Measurements from ENCODE around the gene PLSCR4. TPM values are rescaled to one million over a fixed set of nuclear protein-coding genes. Genes with fewer than 3 reads are reported as not detected.
A peak's percentile ranks its signal among the peaks of the same experiment; 100 is the strongest.

The PLSCR4 gene
- total RNA-seq, 1 donor, result 46.3 TPM

DNA sequence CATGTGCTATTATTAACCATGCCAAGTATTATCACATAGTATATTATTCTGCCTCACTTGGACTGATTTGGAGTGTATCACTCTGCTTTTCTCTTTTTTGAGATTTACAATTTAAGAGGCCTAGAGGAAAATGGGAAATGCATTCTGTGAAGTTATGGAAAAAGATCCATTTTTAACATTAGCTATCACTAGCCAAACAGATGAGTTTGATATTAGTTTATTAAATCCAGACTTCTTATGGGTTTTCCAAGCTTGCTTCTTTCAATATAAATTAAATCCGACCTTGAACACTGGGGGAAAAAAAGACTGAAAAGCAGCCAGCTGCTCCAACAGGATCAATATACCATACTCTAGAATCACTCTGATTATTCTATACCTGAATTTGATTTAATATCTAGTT lies 59.9 kb downstream of the PLSCR4 start:
- TF ChIP-seq, protein P1, sequence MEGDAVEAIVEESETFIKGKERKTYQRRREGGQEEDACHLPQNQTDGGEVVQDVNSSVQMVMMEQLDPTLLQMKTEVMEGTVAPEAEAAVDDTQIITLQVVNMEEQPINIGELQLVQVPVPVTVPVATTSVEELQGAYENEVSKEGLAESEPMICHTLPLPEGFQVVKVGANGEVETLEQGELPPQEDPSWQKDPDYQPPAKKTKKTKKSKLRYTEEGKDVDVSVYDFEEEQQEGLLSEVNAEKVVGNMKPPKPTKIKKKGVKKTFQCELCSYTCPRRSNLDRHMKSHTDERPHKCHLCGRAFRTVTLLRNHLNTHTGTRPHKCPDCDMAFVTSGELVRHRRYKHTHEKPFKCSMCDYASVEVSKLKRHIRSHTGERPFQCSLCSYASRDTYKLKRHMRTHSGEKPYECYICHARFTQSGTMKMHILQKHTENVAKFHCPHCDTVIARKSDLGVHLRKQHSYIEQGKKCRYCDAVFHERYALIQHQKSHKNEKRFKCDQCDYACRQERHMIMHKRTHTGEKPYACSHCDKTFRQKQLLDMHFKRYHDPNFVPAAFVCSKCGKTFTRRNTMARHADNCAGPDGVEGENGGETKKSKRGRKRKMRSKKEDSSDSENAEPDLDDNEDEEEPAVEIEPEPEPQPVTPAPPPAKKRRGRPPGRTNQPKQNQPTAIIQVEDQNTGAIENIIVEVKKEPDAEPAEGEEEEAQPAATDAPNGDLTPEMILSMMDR (IDR thresholded peaks at IDR 0.05; ENCODE audit: insufficient read depth, low read length), result no peak
- DNase-seq (ENCODE audit: low read depth), result no peak
- no peak overlapping the region for H3K4me3 ChIP-seq (ENCODE audit: low read depth, low read length)

DNA sequence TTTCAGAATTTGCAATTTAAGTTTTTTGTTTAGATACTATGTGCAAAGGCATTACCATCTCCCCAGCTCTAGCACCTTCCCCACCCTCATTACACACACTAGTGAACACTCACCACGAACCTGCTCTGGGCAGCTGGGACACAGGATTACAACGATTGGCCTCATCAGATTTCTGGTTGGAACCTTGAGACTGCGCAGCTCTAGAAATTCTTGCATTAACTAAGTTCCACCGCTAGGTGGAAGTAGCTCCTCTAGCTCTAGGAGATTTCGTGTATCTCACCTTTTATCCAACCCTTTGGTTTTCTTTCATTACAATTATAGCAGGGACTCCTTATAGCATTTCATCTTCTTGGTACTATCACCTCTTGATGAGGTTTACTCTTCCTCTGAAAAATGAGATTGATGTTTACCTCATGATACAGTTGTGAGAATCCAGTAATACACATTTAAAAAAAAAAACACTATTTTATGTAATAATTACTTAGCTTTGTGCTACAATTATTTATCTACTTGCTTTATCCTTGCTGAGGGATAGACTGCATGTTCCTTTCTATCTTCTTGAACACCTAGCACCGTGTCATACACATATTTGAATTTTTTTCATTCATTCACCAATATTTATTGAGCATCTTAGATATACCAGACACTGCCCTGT lies 61.3 kb downstream of the PLSCR4 start:
- H3K4me3 ChIP-seq (ENCODE audit: low read depth, low read length), result no peak overlapping the region
- peak; percentile 77 for DNase-seq (ENCODE audit: low read depth)
- TF ChIP-seq, protein P1 (IDR thresholded peaks at IDR 0.05; ENCODE audit: insufficient read depth, low read length), result peak; percentile 79

DNA sequence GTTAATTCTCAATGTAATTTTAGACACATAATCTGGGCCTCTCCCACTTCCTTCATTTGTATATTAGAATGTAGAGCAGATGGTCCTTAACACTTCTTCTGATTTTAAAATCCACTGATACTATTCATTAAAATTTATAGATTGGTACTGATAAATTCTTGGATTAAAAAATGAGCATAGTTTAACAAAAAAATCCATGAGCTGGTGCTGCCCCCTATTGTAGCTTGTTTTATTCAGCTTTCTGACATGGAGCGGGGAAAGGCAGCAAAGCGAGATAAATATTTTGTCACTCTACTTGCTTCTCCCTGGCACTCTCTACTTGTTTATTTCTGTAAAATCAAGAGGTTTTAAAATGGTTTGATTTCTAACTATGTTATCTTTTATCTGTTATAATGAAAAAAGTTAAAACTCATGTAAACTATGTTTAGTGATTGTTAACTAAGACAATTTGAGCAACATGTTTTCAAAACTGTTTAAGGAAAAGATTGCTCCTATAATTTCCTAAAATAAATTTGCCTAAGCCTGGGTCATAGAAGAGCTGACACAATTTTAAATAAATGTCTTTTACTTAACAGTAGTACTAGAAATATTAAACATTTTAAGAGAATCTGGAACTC lies 63.5 kb downstream of the PLSCR4 start:
- TF ChIP-seq, protein P1 (IDR thresholded peaks at IDR 0.05; ENCODE audit: insufficient read depth, low read length), result peak; percentile 59
- no peak overlapping the region for H3K4me3 ChIP-seq (ENCODE audit: low read depth, low read length)
- peak; percentile 67 for DNase-seq (ENCODE audit: low read depth)

DNA sequence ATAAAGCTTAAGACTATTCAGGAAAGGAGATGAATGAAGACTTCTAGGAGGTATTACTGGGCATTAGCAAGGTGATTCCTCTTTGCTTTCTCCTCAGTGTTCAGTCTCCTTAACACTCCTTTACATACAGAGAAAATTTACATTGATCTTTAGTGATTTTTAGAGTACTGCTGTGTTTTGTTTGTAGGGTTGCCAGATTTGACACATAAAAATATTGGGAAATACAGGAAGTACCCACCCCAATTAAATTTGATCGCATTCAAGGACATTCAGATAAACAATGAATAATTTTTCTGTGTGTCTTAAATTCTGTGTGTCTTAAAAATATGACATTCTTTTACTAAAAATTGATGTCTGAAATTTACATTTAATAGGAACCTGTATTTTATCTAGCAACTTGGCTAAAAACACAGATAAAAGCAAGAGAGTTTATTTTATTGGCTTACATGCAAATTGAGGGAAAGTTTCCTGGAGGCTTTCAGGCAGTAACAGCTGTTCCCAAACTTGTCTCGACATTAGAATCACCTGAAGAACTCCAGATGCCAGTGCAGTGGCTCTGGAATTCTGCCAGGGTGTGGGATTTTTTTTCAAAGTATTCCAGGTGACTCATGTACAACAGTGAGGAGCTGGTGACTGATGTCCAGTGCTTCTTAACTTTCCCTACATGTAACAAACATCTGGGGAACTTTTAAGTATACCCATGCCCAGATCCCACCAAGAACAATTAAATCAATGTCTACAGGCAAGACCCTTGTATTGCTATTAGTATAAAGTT lies 66.5 kb downstream of the PLSCR4 start:
- peak; percentile 53 for DNase-seq (ENCODE audit: low read depth)

DNA sequence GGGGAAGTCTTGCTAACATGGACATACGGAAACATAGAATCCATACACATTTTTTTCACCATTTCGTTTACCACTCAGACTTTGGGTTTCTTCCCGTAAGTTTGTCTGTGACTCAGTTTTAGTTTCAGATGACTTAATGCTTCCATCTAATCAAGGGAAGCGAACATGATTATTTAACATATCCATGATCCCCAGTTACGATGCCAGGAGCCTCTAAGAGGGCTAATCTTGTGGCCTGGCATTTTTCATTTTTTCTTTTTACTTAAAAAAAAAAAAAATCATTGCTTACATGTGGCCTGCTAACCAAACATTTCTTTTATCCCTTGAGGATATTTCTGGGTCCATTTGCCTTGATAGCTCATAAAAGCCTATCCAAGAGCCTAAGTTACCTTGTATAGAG lies 69.7 kb downstream of the PLSCR4 start:
- TF ChIP-seq, protein P1 (IDR thresholded peaks at IDR 0.05; ENCODE audit: insufficient read depth, low read length), result no peak
- DNase-seq (ENCODE audit: low read depth), result no peak

More for the DNA sequence above, 66.5 kb downstream of the PLSCR4 start:
- H3K4me3 ChIP-seq (ENCODE audit: low read depth, low read length), result no peak overlapping the region
- TF ChIP-seq, protein P1 (IDR thresholded peaks at IDR 0.05; ENCODE audit: insufficient read depth, low read length), result no peak

DNA sequence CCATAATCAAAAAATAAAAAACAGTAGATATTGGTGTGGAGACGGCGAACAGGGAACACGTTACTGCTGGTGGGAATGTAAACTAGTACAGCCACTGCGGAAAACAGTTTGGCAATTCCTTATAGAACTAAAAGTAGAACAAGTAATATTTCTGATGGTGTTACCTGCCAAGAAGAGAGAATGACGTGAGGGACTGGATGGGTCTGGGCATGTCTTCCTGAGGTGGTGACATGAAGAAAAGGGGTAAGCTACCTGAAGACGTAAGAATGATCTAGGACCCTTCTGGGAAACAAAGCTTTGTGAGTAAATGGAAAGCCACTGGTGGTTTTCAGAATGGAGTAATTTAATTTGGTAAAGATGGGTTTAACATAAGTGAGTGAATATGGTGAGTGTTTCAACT lies 70.5 kb downstream of the PLSCR4 start:
- H3K4me3 ChIP-seq (ENCODE audit: low read depth, low read length), result no peak overlapping the region
- TF ChIP-seq, protein P1 (IDR thresholded peaks at IDR 0.05; ENCODE audit: insufficient read depth, low read length), result no peak
- DNase-seq (ENCODE audit: low read depth), result no peak

More for the DNA sequence above, 69.7 kb downstream of the PLSCR4 start:
- no peak overlapping the region for H3K4me3 ChIP-seq (ENCODE audit: low read depth, low read length)

All from fibroblast of the aortic adventitia (primary cell).